SU-DHL-6 (cell line): ENCODE results near the gene ATP6AP2.

Experiments
- CTCF ChIP-seq: fragments of 200-600 bp; sonication (generic); IDR thresholded peaks from one replicate; pipeline ENCODE4 v1.5.1; 2017; ENCODE audit warnings: antibody characterized with exemption, mild to moderate bottlenecking, low read length, moderate library complexity; ENCODE audit not compliant: insufficient read depth, poor library complexity, severe bottlenecking
- EZH2phosphoT487 ChIP-seq: fragments of 200-600 bp; sonication (generic), shearing (Covaris generic); conservative IDR thresholded peaks from 2 replicates; pipeline ENCODE4 v1.6.1; 2018; ENCODE audit warnings: mild to moderate bottlenecking, antibody characterized with exemption, low read length, moderate library complexity, mixed read lengths

DNA sequence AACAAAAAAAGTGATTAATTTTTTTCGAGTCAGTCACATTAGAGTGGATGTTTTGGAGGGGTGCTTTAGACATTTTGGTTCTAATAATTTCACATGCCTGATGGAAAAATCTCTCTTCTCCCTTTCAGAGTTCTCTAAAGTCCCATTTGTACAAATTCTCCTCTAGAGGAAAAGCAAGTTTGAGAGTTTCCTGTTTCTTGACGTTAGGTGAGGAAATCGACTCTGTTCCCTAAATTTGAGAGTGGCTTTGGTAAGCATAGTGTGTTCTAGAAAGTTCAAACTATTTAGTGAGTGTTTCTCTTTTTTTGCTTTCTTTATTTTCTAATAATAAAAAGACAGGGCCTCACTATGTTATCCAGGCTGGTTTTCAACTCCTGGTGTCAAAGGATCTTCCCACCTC, 1.6 kb upstream of the ATP6AP2 start:
- no peak for TF ChIP-seq CTCF
- TF ChIP-seq EZH2phosphoT487: no peak
